WTC11 (cell line): ENCODE results near the gene ANKRD29. TPM values are rescaled to one million over a fixed set of nuclear protein-coding genes. Genes with fewer than 3 reads are reported as not detected.

Experiments
- ATAC-seq: fragments of 200-7000 bp; cut with Tn5 transposase; 2 replicates; pipeline ENCODE4 v1.10.0; 2021; ENCODE audit warnings: mild to moderate bottlenecking, moderate library complexity
- CTCF ChIA-PET: fragments of 300-600 bp; sonication (Branson Sonifier 250); formaldehyde crosslinking; loops from one replicate; lab custom pipeline; 2021; ENCODE audit warnings: antibody characterized with exemption; lab: Charles Lee
- POLR2A ChIA-PET: fragments of 350-600 bp; sonication (Branson Sonifier 250); formaldehyde crosslinking; loops from one replicate; lab custom pipeline; 2021; ENCODE audit warnings: antibody characterized with exemption; lab: Charles Lee
- DNase-seq: peaks from one replicate; pipeline ENCODE4 v3.0.0; 2021; ENCODE audit warnings: low spot score
- H3K27ac Mint-ChIP-seq: 2 replicates; pipeline ENCODE4 v1.8.0; 2021; ENCODE audit warnings: mixed read lengths
- H3K27me3 Mint-ChIP-seq: 2 replicates; pipeline ENCODE4 v1.8.0; 2021; ENCODE audit warnings: low read depth, mild to moderate bottlenecking, moderate library complexity, mixed read lengths
- H3K36me3 Mint-ChIP-seq: 2 replicates; pipeline ENCODE4 v1.8.0; 2021; ENCODE audit warnings: mixed read lengths
- H3K4me1 Mint-ChIP-seq: 2 replicates; pipeline ENCODE4 v1.8.0; 2022; ENCODE audit warnings: mixed read lengths
- H3K4me3 Mint-ChIP-seq: 2 replicates; pipeline ENCODE4 v1.8.0; 2021; ENCODE audit warnings: mild to moderate bottlenecking, moderate library complexity, mixed read lengths
- H3K9me3 Mint-ChIP-seq: 2 replicates; pipeline ENCODE4 v1.8.0; 2021; ENCODE audit warnings: mixed read lengths
- ATF3 ChIP-seq: sonication (generic); formaldehyde crosslinking; conservative IDR thresholded peaks from 2 replicates; pipeline ENCODE4 v1.8.1; 2022; ENCODE audit warnings: mild to moderate bottlenecking, missing genetic modification reagents
- E2F1 ChIP-seq: sonication (generic); formaldehyde crosslinking; IDR thresholded peaks from 2 replicates; pipeline ENCODE4 v1.8.0; 2022; ENCODE audit warnings: mild to moderate bottlenecking, missing genetic modification reagents
- E2F5 ChIP-seq: sonication (generic); formaldehyde crosslinking; IDR thresholded peaks from 2 replicates; pipeline ENCODE4 v1.8.1; 2022; ENCODE audit warnings: mild to moderate bottlenecking, moderate library complexity, missing genetic modification reagents
- FOXJ3 ChIP-seq: sonication (generic); formaldehyde crosslinking; IDR thresholded peaks from 2 replicates; pipeline ENCODE4 v1.9.0; 2021; ENCODE audit warnings: missing genetic modification reagents, mild to moderate bottlenecking, borderline replicate concordance
- FOXP1 ChIP-seq: sonication (generic); formaldehyde crosslinking; IDR thresholded peaks from 2 replicates; pipeline ENCODE4 v1.8.0; 2022; ENCODE audit warnings: missing genetic modification reagents, mild to moderate bottlenecking, moderate library complexity, borderline replicate concordance
- GABPB1 ChIP-seq: sonication (generic); formaldehyde crosslinking; IDR thresholded peaks from 2 replicates; pipeline ENCODE4 v1.8.1; 2023; ENCODE audit warnings: mild to moderate bottlenecking, missing genetic modification reagents
- JAZF1 ChIP-seq: fragments of 250-450 bp; sonication (Bioruptor Pico); IDR thresholded peaks from 2 replicates; pipeline ENCODE4 v1.9.0; 2021; ENCODE audit warnings: moderate library complexity, mild to moderate bottlenecking, inconsistent platforms
- NR1H2 ChIP-seq: sonication (generic); formaldehyde crosslinking; IDR thresholded peaks from 2 replicates; pipeline ENCODE4 v1.9.0; 2021; ENCODE audit warnings: mild to moderate bottlenecking, moderate library complexity, missing genetic modification reagents
- NR2C2 ChIP-seq: sonication (generic); formaldehyde crosslinking; IDR thresholded peaks from 2 replicates; pipeline ENCODE4 v1.8.0; 2022; ENCODE audit warnings: mild to moderate bottlenecking, missing genetic modification reagents
- TCF7 ChIP-seq: sonication (generic); formaldehyde crosslinking; IDR thresholded peaks from 2 replicates; pipeline ENCODE4 v1.8.0; 2022; ENCODE audit warnings: mild to moderate bottlenecking, low read depth, missing genetic modification reagents, moderate library complexity
- ZBTB21 ChIP-seq: sonication (generic); formaldehyde crosslinking; IDR thresholded peaks from 2 replicates; pipeline ENCODE4 v1.8.1; 2023; ENCODE audit warnings: mild to moderate bottlenecking, missing genetic modification reagents, borderline replicate concordance
- ZNF138 ChIP-seq: sonication (generic); formaldehyde crosslinking; conservative IDR thresholded peaks from 2 replicates; pipeline ENCODE4 v1.8.1; 2022; ENCODE audit warnings: mild to moderate bottlenecking, moderate library complexity, missing genetic modification reagents
- ZNF219 ChIP-seq: sonication (generic); formaldehyde crosslinking; IDR thresholded peaks from 2 replicates; pipeline ENCODE4 v1.8.0; 2023; ENCODE audit warnings: missing genetic modification reagents, mild to moderate bottlenecking, borderline replicate concordance
- ZNF281 ChIP-seq: sonication (generic); formaldehyde crosslinking; IDR thresholded peaks from 2 replicates; pipeline ENCODE4 v1.8.0; 2023; ENCODE audit warnings: mild to moderate bottlenecking, missing genetic modification reagents
- ZNF396 ChIP-seq: fragments of 250-450 bp; sonication (Bioruptor Pico); IDR thresholded peaks from 2 replicates; pipeline ENCODE4 v1.8.0; 2021; ENCODE audit warnings: mild to moderate bottlenecking, moderate library complexity, borderline replicate concordance
- total RNA-seq: library from RNA; stranded (reverse); gene quantifications from 3 replicates; pipeline ENCODE4 v1.2.3, GENCODE V29; 2021
- TF ChIP-seq, protein P1 (sequence below): sonication (generic); formaldehyde crosslinking; IDR thresholded peaks from 2 replicates; pipeline ENCODE4 v1.8.1; 2022; ENCODE audit warnings: low read depth, missing genetic modification reagents, borderline replicate concordance
- TF ChIP-seq, protein P2 (sequence below): fragments of 250-450 bp; sonication (Bioruptor Pico); IDR thresholded peaks from 2 replicates; pipeline ENCODE4 v1.9.0; 2021; ENCODE audit warnings: mild to moderate bottlenecking
- TF ChIP-seq, protein P3 (sequence below): fragments of 250-450 bp; sonication (Bioruptor Pico); conservative IDR thresholded peaks from 2 replicates; pipeline ENCODE4 v1.9.0; 2021; ENCODE audit warnings: mild to moderate bottlenecking
- TF ChIP-seq, protein P4 (sequence below): sonication (generic); formaldehyde crosslinking; IDR thresholded peaks from 2 replicates; pipeline ENCODE4 v1.8.1; 2023; ENCODE audit warnings: mild to moderate bottlenecking, missing genetic modification reagents, borderline replicate concordance

Gene ANKRD29
- total RNA-seq, 1 experiment from 2014 or later: 4.9 TPM

DNA sequence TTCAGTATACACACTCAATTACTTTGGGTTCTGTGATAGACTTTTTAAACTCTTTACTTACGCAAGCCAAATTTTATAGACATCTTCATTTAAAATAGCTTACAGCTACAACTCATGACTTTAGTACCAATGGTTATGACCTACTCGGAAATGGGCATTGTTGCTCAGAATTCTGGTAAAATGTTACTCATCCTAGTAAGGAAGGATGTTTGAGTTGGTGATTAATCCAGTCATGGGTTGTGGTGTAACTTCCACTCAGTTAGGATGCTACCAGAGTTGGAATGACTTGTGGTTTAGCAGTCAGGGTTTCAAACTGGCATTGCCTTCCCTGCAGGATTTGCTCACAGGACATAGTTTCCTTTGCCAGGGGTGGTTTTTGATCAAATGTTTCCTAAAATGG lies 69.0 kb downstream of the ANKRD29 start:
- no peaks in the 10 kb centered on the region for H3K27me3 Mint-ChIP-seq
- no peaks in the 10 kb centered on the region for H3K36me3 Mint-ChIP-seq
- no peak for DNase-seq
- H3K9me3 Mint-ChIP-seq: no peaks in the 10 kb centered on the region
- no peak for ATAC-seq
- H3K4me3 Mint-ChIP-seq: no peak overlapping the region
- CTCF ChIA-PET: no interaction called here
- no peak overlapping the region for H3K27ac Mint-ChIP-seq
- POLR2A ChIA-PET: no interaction called here
- no peak for TF ChIP-seq FOXP1 (CRISPR knock-in tag)
- no peak for TF ChIP-seq FOXJ3
- TF ChIP-seq, protein P1, sequence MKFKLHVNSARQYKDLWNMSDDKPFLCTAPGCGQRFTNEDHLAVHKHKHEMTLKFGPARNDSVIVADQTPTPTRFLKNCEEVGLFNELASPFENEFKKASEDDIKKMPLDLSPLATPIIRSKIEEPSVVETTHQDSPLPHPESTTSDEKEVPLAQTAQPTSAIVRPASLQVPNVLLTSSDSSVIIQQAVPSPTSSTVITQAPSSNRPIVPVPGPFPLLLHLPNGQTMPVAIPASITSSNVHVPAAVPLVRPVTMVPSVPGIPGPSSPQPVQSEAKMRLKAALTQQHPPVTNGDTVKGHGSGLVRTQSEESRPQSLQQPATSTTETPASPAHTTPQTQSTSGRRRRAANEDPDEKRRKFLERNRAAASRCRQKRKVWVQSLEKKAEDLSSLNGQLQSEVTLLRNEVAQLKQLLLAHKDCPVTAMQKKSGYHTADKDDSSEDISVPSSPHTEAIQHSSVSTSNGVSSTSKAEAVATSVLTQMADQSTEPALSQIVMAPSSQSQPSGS (CRISPR knock-in tag): no peak
- no peak for TF ChIP-seq NR1H2 (CRISPR knock-in tag)
- TF ChIP-seq ZNF219 (CRISPR knock-in tag): no peak
- no peak for TF ChIP-seq GABPB1
- no peak for TF ChIP-seq ZNF396 (CRISPR knock-in tag)
- no peak for TF ChIP-seq JAZF1 (CRISPR knock-in tag)
- TF ChIP-seq TCF7 (CRISPR knock-in tag): no peak
- no peak for TF ChIP-seq ATF3 (CRISPR knock-in tag)
- TF ChIP-seq, protein P2, sequence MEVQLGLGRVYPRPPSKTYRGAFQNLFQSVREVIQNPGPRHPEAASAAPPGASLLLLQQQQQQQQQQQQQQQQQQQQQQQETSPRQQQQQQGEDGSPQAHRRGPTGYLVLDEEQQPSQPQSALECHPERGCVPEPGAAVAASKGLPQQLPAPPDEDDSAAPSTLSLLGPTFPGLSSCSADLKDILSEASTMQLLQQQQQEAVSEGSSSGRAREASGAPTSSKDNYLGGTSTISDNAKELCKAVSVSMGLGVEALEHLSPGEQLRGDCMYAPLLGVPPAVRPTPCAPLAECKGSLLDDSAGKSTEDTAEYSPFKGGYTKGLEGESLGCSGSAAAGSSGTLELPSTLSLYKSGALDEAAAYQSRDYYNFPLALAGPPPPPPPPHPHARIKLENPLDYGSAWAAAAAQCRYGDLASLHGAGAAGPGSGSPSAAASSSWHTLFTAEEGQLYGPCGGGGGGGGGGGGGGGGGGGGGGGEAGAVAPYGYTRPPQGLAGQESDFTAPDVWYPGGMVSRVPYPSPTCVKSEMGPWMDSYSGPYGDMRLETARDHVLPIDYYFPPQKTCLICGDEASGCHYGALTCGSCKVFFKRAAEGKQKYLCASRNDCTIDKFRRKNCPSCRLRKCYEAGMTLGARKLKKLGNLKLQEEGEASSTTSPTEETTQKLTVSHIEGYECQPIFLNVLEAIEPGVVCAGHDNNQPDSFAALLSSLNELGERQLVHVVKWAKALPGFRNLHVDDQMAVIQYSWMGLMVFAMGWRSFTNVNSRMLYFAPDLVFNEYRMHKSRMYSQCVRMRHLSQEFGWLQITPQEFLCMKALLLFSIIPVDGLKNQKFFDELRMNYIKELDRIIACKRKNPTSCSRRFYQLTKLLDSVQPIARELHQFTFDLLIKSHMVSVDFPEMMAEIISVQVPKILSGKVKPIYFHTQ (CRISPR knock-in tag): no peak
- no peak for TF ChIP-seq E2F5 (CRISPR knock-in tag)
- TF ChIP-seq ZNF138 (CRISPR knock-in tag): no peak
- TF ChIP-seq, protein P3, sequence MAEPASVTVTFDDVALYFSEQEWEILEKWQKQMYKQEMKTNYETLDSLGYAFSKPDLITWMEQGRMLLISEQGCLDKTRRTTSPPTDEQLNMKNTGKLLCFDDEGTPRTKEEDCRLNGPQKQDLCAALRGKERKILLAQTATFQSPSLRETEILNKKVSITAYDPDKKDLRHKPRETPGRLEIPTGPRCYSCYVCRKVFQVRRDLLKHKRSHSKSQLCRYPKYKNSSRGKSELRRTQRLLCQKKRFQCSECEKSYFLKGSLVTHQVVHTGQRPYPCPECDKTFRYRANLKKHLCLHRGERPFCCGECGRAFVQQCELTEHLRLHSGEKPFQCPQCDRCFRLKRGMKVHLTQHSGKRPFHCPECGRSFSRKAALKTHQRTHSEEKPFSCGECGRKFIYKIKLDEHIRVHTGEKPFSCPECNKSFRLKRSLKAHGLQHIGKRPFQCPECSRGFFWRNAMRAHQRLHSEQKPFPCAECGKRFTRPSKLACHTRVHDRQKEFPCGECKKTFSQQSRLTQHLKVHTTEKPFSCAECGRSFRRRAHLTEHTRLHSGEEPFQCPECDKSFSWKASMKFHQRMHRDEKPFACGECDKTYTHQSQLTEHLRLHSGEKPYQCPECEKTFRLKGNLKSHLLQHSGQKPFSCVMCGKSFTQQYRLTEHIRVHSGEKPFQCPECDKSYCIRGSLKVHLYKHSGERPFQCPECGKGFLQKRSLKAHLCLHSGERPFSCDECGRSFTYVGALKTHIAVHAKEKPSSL: no peak
- no peak for TF ChIP-seq ZNF281 (CRISPR knock-in tag)
- TF ChIP-seq, protein P4, sequence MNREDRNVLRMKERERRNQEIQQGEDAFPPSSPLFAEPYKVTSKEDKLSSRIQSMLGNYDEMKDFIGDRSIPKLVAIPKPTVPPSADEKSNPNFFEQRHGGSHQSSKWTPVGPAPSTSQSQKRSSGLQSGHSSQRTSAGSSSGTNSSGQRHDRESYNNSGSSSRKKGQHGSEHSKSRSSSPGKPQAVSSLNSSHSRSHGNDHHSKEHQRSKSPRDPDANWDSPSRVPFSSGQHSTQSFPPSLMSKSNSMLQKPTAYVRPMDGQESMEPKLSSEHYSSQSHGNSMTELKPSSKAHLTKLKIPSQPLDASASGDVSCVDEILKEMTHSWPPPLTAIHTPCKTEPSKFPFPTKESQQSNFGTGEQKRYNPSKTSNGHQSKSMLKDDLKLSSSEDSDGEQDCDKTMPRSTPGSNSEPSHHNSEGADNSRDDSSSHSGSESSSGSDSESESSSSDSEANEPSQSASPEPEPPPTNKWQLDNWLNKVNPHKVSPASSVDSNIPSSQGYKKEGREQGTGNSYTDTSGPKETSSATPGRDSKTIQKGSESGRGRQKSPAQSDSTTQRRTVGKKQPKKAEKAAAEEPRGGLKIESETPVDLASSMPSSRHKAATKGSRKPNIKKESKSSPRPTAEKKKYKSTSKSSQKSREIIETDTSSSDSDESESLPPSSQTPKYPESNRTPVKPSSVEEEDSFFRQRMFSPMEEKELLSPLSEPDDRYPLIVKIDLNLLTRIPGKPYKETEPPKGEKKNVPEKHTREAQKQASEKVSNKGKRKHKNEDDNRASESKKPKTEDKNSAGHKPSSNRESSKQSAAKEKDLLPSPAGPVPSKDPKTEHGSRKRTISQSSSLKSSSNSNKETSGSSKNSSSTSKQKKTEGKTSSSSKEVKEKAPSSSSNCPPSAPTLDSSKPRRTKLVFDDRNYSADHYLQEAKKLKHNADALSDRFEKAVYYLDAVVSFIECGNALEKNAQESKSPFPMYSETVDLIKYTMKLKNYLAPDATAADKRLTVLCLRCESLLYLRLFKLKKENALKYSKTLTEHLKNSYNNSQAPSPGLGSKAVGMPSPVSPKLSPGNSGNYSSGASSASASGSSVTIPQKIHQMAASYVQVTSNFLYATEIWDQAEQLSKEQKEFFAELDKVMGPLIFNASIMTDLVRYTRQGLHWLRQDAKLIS (CRISPR knock-in tag): no peak
- TF ChIP-seq NR2C2 (CRISPR knock-in tag): no peak
- TF ChIP-seq E2F1 (CRISPR knock-in tag): no peak
- no peak for TF ChIP-seq ZBTB21 (CRISPR knock-in tag)
- H3K4me1 Mint-ChIP-seq: no peaks in the 10 kb centered on the region
